Stimulated activated CD4-positive, alpha-beta T cell treated with anti-CD3 and anti-CD28 coated beads, Interleukin-15, amount 100 ng/mL, for 48 hours (primary cell): ENCODE data around the gene RNF150.

Experiments
- DNase-seq, 2 donors: peaks; one replicate each; pipeline ENCODE4 v3.0.0-alpha.2; 2020; ENCODE audit warnings: low read depth in 2 of 2

RNF150 gene

DNA sequence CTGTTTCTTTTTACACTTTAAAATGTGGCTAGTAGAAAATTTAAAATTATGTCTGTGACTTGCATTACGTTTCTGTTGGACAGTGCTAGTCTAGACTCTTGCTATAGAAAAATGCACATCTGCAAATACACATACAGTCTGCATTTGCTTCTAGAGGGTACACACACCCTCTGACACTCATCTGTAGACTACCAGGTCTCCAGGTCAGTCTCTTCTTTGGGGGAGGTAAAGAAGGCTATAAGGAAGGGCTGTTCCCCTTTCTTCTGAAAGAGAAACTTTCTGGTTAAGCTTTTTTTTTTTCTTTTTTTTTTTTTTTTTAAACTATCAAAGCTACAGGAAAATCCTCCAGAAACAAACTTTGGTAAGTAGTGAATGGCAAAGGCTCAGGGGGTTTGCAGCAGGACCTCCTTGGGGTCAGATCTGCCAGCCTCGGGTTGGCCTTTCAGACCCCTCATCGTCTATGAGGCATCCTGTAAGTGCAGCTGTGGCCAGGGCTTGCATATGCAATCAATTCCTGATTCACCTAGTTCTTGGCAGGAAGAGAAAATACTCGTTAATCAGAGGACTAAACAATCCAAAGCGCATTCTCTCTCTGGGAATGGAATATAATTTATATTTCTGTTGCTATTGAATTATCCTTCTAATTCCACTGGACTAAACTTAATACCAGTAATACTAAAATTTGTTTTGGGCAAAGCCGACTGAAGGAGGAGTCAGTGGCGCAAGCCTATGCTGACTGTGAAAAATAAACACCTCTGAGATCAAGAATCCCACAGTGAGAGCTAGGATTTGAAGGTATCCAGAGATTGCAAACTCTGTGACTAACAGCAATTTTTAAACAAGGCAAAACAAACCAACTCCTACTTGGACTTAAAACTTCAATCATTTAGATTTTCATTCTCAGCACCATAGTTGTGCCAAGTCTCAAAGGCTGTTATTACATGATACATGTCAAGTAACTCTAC, 267.7 kb downstream of the RNF150 start:
- no peak for DNase-seq

DNA sequence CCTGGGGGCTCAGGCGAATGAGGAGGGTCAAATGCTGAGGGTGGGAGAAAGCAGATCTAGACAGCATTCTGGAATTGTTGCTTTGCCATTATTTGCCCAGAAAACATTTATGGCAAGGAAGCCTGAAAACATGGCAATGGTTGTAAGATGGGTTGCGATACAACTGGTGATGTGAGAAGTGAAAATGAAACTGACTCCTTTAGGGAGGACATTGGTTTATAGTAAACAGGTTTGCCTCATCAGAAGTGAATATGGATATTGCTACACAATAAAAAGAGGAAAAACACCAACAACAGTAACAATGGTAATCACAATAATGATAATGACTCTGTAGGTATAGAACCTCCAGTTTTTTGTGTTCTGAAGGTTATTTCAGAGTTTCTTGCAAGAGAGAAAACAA, 270.1 kb downstream of the RNF150 start:
- DNase-seq, result no peak

DNA sequence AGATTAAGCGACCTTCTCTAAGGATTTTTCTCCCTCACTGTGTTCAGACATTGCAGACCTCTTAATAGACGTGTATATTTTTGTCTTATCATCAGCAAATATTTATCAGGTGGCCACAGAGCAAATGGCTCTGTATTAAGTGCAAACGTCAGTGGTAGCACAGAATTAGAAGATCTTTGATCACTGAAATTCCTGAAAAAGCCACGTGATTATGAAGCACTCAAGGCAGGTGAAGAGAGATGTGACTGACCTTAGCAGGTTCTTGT, 271.2 kb downstream of the RNF150 start:
- no peak for DNase-seq

DNA sequence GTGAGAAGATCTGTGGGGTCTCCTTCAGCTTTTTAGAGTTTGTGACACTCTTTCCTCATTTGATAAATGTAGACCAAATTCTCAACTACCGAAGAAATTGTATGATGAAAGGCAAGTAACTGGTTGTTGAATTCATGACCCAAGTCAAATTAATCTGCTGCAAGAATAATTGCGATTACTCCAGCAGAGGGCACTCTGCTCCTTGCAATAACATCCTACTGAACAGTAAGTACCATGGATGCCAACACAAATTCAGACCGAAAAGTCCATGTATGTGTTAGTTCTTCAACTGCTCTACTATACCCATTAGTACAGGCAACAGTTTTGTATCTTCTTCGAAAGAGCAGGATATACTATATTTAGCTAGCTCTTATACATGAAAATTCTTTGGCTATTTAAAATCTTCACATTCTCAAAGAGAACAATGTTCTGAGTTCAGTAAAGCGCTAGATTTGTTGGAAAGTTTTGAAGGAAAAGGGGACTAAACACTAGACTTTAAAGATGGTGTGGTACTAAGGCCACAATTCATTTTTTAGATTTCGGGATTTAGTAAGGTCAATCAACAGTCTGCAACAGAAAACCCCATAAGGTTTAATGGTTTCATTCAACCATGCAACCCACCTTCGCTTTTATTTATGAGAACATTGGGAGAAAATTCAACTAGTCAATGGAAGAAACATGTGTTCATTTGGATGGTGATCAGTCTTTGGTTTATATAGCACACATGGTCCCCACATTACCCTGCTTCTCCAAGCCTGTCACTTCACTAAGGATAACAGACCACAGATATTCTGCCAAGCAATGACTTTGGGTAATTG, 271.7 kb downstream of the RNF150 start:
- peak; percentile 9 to 39 for DNase-seq

DNA sequence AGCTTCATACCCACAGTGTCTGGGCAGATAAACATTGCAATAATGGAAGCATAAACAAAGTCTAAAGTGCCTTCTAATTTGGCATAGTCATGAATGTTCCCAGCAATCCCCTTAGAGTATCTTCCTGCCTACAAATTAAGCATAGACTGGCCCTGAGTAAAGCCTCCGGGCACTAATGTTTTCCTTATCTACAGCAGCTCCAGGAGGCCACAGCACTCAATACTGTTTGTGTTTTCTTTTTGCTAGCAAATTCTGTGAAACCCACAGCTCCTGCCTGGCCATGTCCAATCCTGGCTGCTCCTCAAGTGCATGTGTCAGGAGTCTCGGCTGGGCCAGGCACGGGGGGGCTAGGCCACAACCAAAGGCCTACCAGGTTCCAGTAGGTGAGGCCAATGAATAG, 274.4 kb downstream of the RNF150 start:
- DNase-seq, result no peak

DNA sequence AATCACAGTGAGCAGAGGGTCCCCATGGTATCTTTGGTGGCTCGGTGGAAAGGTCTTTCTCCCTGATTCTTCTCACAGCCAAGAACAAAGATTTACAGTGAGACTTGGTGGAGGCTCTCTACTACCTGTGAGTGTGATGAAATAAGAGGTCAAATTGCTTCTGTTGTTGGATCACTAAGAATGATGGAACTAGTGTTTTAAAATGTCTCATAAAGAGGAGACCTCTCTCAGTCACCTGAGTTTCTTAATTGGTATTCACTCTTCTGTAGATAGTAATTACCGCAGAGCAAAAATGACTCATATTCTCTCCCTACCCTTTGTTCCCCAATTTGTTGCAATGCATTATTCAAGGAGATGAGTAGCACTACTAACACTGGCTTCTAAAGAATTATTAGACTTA, 276.2 kb downstream of the RNF150 start:
- no peak for DNase-seq

DNA sequence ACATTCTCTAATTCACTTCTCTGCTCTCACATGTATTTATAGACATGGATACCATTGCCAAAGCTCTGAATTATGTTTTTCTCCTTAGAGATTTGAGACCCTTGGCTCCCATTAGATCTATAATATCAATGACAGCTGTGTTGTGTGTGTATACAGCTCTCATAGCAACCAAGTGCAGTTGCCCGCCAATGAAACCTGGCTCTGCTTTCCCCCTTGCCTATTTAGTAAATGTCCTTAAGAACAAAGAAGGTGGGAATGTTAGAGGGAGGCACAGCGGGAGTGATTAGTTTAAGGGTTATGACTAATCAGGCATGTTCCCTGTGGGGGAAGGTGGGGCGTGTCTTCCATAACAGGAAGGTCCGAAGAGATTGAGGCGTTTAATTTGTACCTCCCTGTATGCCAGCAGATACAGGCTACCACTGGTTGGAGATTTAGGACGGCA, 276.6 kb downstream of the RNF150 start:
- DNase-seq, result no peak

DNA sequence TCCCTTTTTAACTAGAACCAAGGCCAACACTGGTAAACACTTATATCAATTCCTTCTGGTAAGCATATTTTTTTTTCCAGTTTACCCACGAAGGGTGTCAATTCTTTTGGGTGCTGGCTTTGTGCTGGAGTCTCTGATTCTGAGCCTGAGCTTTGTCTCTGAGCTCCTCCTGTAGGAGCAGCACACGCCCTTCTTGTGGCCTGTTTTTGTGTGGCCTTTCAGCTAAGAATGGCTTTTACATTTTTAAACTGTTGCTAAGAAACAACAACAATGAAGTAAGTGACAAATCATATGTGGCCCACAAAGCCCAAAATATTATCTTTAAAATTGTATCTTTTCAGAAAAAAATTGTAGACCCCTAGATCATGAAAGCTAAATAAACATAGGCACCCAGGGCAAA, 279.1 kb downstream of the RNF150 start:
- no peak for DNase-seq

DNA sequence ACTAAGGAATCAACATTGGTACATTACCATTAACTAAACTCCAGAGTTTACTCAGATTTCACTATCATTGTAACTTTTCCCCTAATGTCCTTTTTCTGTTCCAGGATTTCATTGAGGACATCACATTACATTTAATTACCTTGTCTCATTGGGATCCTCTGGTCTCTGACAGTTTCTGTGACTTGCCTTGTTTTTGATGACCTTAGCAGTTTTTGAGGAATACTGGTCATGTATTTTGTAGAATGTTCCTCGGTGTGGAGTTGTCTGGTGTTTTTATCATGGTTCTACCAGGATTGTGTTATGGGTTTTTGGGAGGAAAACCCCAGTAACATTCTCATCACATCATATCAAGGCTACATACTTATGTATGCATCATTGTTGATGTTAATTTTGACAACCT, 281.5 kb downstream of the RNF150 start:
- DNase-seq, result no peak

DNA sequence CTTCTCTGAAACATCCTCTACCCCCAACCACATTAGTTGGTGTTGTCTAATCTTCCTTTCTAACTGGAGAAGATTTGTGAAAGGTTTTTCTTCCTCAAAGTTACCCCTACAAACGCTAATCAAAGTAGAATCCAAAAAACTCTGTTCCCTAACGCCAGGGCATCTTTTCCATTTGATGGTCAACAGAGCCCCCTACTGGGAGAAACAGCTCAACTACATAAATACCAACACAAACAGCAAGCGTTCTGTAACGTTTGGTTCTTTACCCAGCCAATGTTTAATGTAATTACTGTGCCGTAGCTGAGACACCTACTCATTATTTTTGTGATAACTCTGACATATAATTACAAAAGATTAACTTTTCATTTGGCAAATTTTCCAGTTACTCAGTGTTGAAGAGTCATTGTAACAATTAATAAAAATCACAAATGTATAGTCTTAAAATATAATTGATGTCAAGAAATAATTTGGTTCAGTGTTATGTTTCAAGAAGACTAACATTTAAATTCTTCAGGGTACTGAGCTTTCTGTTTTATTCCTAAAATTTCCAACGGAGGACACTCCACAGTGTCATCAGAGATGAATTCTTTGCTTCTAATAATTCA, 282.1 kb downstream of the RNF150 start:
- DNase-seq, result peak in 1 of 2 donors; percentile 14

DNA sequence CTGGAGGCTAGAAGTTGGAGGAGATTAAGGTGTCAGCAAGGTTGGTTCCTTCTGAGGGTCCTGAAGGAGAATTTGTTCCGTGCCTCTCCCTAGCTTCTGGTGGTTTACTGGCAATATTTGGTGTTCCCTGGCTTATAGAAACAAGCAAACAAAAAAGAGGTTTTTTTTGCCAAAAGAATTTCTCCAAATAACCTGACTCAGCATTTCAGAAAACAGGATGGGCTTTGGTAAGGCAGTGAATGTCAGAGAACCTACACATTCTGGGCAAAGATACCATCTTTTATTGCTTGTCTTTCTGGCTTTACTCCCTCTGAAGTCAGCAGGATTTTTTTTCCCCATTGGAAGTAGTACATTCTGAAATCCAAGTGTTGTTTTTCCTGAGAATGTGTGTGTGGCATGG, 283.7 kb downstream of the RNF150 start:
- no peak for DNase-seq

DNA sequence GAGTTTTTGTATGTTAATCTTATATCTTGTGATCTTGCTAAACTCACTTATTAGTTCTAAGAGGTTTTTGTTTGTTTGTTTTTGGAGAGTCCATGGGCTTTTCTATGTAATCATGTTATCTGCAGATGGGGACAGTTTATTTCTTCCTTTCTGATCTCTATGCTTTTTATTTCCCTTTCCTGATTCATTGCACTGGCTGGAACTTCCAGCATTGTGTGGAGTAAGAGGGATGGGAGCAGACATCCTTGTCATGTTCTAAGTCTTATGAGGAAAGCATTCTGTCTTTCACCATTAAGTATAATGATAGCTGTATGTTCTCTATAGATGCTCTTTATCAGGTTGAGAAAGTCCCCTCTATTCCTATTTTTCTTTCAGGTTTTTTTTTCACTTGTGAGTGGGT, 286.5 kb downstream of the RNF150 start:
- no peak for DNase-seq

DNA sequence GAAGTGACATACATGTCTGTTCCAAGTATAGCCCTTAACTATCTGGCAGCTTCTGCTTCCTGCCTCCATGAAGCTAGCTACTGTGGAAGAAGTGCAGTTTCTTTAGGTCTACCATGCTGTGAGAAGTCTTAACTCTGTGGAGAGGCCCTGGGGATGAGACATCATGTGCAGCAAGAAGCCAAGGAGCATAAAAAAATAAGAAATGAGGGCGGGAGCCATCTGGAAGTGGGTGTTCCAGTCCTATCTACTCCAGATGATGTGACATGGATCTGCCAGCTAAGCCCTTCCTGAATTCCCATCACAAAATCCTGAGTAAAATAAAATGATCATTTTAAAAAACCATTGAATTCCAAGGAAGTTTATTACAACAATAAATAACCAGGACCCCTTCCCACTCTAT, 289.2 kb downstream of the RNF150 start:
- no peak for DNase-seq

DNA sequence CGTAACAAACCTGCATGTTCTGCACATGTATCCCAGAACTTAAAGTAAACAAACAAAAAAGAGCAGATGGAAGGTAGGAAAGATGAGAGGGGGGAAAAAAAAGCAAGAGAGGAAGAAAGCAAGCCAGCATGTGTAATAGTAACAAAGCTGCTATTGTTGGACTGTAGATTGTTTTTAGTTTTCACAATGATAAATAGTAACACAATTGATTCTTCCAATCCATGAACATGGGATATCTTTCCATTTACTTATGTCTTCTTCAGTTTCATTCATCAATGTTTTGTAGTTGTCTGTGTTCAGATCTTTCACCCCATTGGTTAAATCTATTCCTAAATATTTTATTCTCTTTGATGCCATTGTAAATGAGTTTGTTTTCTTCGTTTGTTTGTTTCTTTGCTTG, 292.1 kb downstream of the RNF150 start:
- no peak for DNase-seq

DNA sequence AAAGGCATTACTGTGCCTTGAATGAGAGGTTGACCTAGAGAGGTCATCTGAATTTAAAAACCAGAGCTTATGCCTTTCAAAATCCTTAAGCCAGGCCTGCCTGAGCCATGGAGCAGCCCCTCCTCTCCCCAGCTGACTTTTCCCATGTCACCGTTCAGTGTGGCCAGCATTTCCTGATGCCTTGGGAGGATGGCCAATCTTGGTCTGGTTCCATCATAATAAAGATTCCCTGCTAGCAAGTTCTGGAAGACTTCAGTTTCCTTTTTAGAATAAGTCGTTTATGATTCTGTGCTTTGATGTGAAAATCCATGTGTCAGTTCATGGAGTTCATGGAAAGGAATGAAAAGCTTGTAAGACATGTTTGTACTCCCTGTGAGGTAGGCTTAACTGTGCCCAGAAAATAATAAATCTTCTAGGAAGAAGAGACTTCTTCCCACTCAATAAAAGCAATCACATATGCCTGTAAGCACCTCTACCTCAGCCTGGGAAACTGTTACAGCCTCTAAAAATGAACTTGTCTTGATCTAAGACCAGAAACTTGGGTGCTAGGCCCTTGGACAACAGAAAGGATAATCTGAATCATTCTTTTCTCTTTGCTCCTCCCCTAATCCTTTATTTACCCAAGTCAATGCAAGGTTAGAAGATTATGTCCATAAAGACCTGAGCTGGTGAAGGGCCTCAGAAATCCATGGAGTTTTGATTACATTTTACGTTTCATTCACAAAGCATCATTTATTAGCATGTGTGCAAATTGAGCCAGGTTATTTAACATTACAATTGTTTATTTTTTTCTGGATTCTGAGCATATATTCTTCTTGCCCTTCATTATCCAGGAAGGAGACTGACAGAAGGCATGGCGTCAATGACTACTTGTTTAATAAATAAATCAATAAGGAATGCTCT, 293.1 kb downstream of the RNF150 start:
- no peak for DNase-seq

DNA sequence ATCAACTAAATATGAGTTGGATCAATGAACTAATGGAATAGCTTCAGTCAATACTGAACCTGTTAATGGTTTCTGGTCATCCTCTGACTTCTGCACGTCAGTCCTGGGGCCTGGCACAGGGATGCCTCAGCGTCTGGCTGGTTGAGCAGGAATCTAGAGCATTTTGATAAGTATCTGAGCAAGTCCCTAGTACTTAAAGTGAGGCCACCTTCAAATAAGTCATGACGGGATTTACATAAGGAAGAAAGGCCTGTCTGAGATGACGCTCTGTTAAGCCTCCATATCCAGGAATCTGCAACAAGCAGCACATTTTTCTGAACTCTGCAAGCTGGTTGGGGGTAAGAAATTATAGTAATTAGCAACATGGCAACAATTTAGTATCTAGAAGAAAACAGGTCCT, 293.9 kb downstream of the RNF150 start:
- no peak for DNase-seq

DNA sequence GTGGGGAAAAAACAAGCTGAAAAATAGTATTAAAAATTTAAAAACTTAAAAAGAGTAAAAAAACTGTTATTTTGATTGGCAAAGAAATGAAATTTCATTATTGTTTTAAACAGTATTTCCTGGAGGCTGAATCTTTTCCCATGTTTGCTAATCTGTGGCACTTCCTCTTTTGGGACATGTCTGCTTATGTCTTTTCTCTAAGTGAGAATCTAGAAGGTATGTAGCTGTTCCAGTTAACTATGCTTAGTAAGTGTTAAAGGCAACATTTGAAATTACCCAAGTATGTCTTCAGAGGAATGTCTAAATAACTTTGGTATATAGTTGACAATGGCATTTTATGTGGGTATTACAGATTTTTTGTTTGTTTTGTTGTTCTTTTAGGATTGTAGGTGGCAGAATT, 295.5 kb downstream of the RNF150 start:
- no peak for DNase-seq

DNA sequence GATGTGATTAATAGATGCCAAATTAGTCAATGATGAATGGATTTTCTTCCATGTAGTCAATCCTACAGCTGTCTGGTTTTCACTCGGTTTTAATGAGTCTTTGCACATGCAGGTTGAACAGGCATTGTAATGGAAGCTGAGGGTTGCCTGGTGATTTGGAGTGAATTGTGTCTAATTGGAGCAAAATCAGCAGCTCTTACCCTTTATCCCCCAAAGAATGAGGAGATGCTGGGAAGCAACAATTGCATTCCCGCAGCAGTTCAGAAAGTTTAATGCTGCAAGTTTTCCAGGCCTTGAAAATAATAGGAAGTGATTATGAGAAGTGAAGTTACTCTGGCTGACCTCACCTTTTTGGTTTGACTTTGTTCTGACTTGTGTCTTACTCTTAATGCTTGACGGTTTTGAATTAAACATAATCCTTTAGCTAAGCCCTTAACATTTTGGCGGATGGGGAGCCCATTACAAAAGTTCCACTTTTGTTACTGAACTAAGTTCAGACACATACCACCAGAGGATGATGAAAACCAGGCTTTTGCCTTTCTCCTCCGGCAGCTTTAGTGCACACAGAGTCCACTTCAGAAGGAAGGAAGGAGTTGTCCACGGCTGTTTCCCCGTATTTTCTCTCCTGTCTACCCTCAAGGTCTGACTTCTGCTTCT, 298.3 kb downstream of the RNF150 start:
- no peak for DNase-seq

DNA sequence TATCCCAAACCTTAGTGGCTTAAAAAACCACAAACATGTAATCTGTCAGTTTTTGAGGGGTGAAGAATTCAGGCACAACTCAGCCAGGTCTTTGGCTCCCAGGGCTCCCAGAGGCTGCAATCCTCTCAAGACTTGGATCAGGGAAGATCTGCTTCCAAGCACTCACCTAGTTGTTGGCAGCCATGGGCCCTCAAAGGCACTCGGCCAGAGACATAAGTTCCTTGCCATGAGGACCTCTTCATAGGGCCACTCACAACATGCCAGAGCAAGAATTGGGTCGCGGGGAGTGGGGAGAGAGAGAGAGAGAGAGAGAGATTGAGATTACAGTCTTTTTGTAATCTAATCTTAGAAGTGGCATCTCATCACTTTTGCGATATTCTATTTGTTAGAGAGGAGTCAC, 300.0 kb downstream of the RNF150 start:
- no peak for DNase-seq

DNA sequence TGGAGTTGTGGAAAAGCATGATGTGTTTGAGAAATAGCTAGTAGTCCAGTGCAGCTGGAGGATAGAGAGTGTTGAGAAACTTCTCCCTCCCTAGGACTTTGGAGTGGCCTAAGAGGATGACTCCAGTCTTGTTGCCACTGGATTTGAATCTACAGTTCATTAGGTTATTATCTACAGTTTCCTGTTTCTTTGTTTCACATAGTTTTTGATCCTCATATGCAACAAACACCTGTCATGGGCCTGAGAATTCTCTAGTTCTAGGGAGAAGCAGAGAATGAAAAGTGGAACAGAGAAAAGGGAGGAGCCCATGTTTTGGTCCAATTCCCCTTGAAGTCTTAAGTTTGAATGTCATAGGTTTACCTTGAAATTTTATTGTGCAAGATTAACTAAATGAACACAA, 303.4 kb downstream of the RNF150 start:
- no peak for DNase-seq

DNA sequence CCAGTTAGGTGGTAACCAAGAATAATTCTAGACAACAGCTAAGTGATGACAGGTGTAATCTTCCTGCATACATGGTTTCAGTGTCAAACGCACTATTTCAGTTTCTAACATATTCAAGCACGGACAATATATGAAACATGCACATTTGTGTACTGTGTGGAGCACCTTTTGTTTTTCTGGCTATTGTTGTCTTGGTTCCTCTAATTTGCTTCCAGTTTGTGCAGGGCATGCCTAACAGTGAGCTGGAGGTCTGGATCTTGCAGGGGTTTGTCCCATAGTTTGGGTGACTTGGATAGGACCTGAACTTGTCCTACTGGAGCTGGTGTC, 306.6 kb downstream of the RNF150 start:
- DNase-seq, result no peak
